Measurements from ENCODE around the gene PJA2.

PJA2 gene

GRCh38 chr5:109351988-109352864, 57.5 kb downstream of the PJA2 start:
- no peak for DNase-seq (ENCODE audit: low read depth, low spot score)

GRCh38 chr5:109350537-109351270, 59.1 kb downstream of the PJA2 start:
- peak; percentile 48 for DNase-seq (ENCODE audit: low read depth, low spot score)

GRCh38 chr5:109349388-109349787, 60.4 kb downstream of the PJA2 start:
- no peak for DNase-seq (ENCODE audit: low read depth, low spot score)

GRCh38 chr5:109347252-109347888, 62.4 kb downstream of the PJA2 start:
- no peak for DNase-seq (ENCODE audit: low read depth, low spot score)

- DNase-seq (ENCODE audit: low read depth, low spot score), result no peak
Observed at GRCh38 chr5:109345699-109346098, 64.1 kb downstream of the PJA2 start.

GRCh38 chr5:109340351-109340750, 69.4 kb downstream of the PJA2 start:
- DNase-seq (ENCODE audit: low read depth, low spot score), result no peak

GRCh38 chr5:109335114-109335513, 74.7 kb downstream of the PJA2 start:
- no peak for DNase-seq (ENCODE audit: low read depth, low spot score)

GRCh38 chr5:109334056-109334455, 75.7 kb downstream of the PJA2 start:
- no peak for DNase-seq (ENCODE audit: low read depth, low spot score)

GRCh38 chr5:109329333-109330237, 80.2 kb downstream of the PJA2 start:
- peak; percentile 82 for DNase-seq (ENCODE audit: low read depth, low spot score)

GRCh38 chr5:109328626-109329025, 81.1 kb downstream of the PJA2 start:
- DNase-seq (ENCODE audit: low read depth, low spot score), result no peak

- DNase-seq (ENCODE audit: low read depth, low spot score), result no peak
Observed at GRCh38 chr5:109327570-109327969, 82.2 kb downstream of the PJA2 start.

GRCh38 chr5:109326919-109327318, 82.9 kb downstream of the PJA2 start:
- DNase-seq (ENCODE audit: low read depth, low spot score), result no peak

GRCh38 chr5:109325456-109325855, 84.3 kb downstream of the PJA2 start:
- no peak for DNase-seq (ENCODE audit: low read depth, low spot score)

- DNase-seq (ENCODE audit: low read depth, low spot score), result no peak
Observed at GRCh38 chr5:109324931-109325330, 84.8 kb downstream of the PJA2 start.

- DNase-seq (ENCODE audit: low read depth, low spot score), result no peak
Observed at GRCh38 chr5:109324351-109324750, 85.4 kb downstream of the PJA2 start.

GRCh38 chr5:109322694-109323093, 87.1 kb downstream of the PJA2 start:
- no peak for DNase-seq (ENCODE audit: low read depth, low spot score)

GRCh38 chr5:109319351-109319750, 90.4 kb downstream of the PJA2 start:
- no peak for DNase-seq (ENCODE audit: low read depth, low spot score)

- DNase-seq (ENCODE audit: low read depth, low spot score), result no peak
Observed at GRCh38 chr5:109318455-109319108, 91.2 kb downstream of the PJA2 start.

GRCh38 chr5:109316634-109317033, 93.1 kb downstream of the PJA2 start:
- DNase-seq (ENCODE audit: low read depth, low spot score), result no peak

- DNase-seq (ENCODE audit: low read depth, low spot score), result no peak
Observed at GRCh38 chr5:109315245-109315644, 94.5 kb downstream of the PJA2 start.

GRCh38 chr5:109313127-109313526, 96.6 kb downstream of the PJA2 start:
- DNase-seq (ENCODE audit: low read depth, low spot score), result peak; percentile 15
